Esophagus squamous epithelium (tissue), 5 donors: ENCODE results near the gene ARAP1. TPM values are rescaled to one million over a fixed set of nuclear protein-coding genes. Genes with fewer than 3 reads are reported as not detected.

Source experiments
- DNase-seq: peaks from one replicate; lab custom pipeline; 2025; lab: John Stamatoyannopoulos, UW
- H3K27ac ChIP-seq, 4 donors: fragments of 200-600 bp; sonication (generic); one replicate each; pipeline ENCODE4 v1.5.1; 2016 to 2019; ENCODE audit warnings: mild to moderate bottlenecking in 1 of 4
- H3K27me3 ChIP-seq, 4 donors: fragments of 200-600 bp; sonication (generic); 1 replicate in 3 of 4; 2 replicates in 1 of 4; pipeline versions ENCODE4 v1.5.1 to v1.6.0; 2017 to 2021; ENCODE audit warnings: antibody characterized with exemption in 1 of 4
- H3K36me3 ChIP-seq, 3 donors: fragments of 200-600 bp; sonication (generic); one replicate each; pipeline ENCODE4 v1.5.1; 2016 to 2019
- H3K4me1 ChIP-seq, 3 donors: fragments of 200-600 bp; sonication (generic); one replicate each; pipeline ENCODE4 v1.5.1; 2017 to 2019
- H3K4me3 ChIP-seq, 4 donors: fragments of 200-600 bp; sonication (generic); 1 replicate in 3 of 4; 2 replicates in 1 of 4; pipeline ENCODE4 v1.5.1; 2016 to 2019; ENCODE audit warnings: mild to moderate bottlenecking in 2 of 4, moderate library complexity in 1 of 4
- H3K9me3 ChIP-seq, 3 donors: fragments of 200-600 bp; sonication (generic); one replicate each; pipeline ENCODE4 v1.5.1; 2016 to 2019
- POLR2A ChIP-seq, 4 donors: fragments of 450-650 bp; IDR thresholded peaks; one replicate each; pipeline ENCODE4 v1.6.1; 2017; ENCODE audit warnings: antibody characterized with exemption in 4 of 4, mild to moderate bottlenecking in 4 of 4, moderate library complexity in 3 of 4
- WGBS, 2 donors: methylation state at CpG; one replicate each; pipeline ENCODE4 v1.1.5; 2018; 5-methylcytosine and 5-hydroxymethylcytosine counted together
- intact Hi-C: fragments of 100-400 bp; cut with DNase I; formaldehyde crosslinking; loops from one replicate; pipeline ENCODE4 v1.15.0; 2022
- total RNA-seq, 4 donors: library from RNA; depleted of rRNA; stranded (reverse); fragments of >200 nt; gene quantifications; one replicate each; pipeline ENCODE4 v1.1.0, GENCODE V29; 2016
- TF ChIP-seq, protein P1 (sequence below), 6 experiments: fragments of 450-650 bp in 4 of 6; fragments of 200-600 bp in 2 of 6; sonication (generic) in 2 of 6; IDR thresholded peaks; one replicate each; pipeline ENCODE4 v1.5.1; 2016 to 2019; ENCODE audit warnings: antibody characterized with exemption in 6 of 6, mild to moderate bottlenecking in 4 of 6, moderate library complexity in 4 of 6
- donor health status: DM: yes; HTN: yes; CAD: no.

The ARAP1 gene
- total RNA-seq, 4 donors from 2014 or later: 37.8 to 114 (median 70.6) TPM

DNA sequence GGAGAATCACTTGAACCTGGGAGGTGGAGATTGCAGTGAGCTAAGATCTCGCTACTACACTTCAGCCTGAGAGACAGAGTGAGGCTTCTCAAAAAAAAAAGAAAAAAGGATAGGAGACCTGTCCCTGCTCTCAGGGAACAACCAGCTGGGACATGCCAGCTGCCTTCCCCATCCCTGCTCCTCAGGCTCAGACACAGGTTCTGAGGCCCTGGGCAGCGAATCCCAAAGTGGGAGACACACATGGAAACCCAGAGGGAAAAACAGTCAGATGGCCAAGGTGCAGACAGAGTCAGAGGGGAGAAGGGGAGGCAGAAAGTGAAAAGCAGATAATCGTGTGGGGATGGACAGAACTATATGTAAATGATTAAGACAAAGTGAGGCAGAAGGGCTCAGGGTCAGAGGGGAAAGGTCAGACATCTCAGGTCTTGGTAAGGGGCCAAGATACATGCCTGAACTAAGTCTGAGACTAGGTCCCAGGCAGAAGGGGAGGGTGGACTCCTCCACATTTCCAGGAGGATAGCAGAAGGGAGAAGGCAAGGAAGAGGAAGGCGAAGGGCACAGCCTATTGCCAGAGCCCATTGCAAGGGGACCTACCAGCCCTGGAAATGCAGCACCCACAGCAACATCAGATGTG lies 27.4 kb upstream of the ARAP1 start:
- Histone ChIP-seq H3K9me3 (no peaks in the 10 kb centered on the region), H3K4me3 (peak overlapping the region in 2 of 4 donors; percentile 86 to 88), H3K27ac (no peak overlapping the region), H3K27me3 (no peaks in the 10 kb centered on the region), H3K36me3 (peaks cover 0 to 13% (median 0%) of the 10 kb centered on the region in 3 donors), H3K4me1 (peaks cover 26 to 73% (median 38%) of the 10 kb centered on the region in 3 donors)
- DNase-seq: no peak
- TF ChIP-seq, protein P1, sequence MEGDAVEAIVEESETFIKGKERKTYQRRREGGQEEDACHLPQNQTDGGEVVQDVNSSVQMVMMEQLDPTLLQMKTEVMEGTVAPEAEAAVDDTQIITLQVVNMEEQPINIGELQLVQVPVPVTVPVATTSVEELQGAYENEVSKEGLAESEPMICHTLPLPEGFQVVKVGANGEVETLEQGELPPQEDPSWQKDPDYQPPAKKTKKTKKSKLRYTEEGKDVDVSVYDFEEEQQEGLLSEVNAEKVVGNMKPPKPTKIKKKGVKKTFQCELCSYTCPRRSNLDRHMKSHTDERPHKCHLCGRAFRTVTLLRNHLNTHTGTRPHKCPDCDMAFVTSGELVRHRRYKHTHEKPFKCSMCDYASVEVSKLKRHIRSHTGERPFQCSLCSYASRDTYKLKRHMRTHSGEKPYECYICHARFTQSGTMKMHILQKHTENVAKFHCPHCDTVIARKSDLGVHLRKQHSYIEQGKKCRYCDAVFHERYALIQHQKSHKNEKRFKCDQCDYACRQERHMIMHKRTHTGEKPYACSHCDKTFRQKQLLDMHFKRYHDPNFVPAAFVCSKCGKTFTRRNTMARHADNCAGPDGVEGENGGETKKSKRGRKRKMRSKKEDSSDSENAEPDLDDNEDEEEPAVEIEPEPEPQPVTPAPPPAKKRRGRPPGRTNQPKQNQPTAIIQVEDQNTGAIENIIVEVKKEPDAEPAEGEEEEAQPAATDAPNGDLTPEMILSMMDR (IDR thresholded peaks at IDR 0.05): no peak
- TF ChIP-seq POLR2A (IDR thresholded peaks at IDR 0.05): no peak
- intact Hi-C loops: no loop called here
- 71 to 80% methylated on average over 4 of the region's 4 CpGs for WGBS, 2 donors

DNA sequence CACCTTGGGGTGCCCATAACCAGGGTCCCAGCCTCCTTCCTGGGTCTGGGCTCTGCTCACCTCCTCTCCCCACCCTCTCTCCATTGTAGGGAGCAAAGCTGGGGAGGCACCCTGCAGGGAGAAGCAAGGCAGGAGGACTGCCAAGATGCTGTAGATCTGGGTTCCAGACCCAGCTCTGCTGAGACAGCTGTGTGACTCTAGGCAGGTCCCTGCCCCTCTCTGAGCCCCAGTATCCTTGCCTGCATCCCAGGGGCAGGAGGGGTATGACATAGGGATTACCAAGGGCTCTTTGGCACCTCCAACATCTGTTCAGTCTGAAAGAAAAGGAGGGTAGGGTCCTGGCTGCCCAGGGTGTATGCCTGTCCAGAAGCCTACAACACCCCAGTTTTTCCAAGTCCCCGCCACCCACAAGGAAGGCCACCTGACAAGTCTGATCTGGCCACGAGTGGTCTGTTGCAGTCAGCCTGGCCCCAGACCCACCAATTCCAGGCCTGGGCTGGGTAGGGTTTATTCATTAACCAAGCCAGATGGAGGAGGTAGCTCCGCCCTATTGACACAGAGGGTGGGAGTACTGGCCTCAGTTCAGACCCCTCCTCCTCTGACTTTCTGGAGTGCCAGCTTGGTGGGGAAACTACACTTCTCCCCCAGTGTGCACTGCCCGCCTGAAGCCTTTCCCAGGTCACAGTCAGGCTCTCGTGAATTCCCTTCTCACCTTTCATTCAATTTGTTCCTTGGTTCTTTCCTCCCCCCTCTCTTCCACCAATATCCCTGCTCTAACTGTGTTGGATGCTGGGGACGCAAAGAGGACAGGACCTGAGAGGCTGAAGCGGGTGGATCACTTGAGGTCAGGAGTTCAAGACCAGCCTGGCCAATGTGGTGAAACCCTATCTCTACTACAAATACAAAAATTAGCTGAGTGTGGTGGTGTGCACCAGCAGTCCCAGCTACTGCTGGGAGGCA lies 26.6 kb upstream of the ARAP1 start:
- H3K27me3 ChIP-seq: no peaks in the 10 kb centered on the region
- DNase-seq: no peak
- H3K9me3 ChIP-seq: no peaks in the 10 kb centered on the region
- intact Hi-C loops: no loop called here
- H3K36me3 ChIP-seq: peaks cover 0 to 13% (median 0%) of the 10 kb centered on the region in 3 donors
- no peak overlapping the region for H3K27ac ChIP-seq
- 95 to 98% methylated on average over 3 to 7 of the region's 7 CpGs for WGBS, 2 donors
- peaks cover 26 to 81% (median 39%) of the 10 kb centered on the region in 3 donors for H3K4me1 ChIP-seq
- TF ChIP-seq, protein P1 (IDR thresholded peaks at IDR 0.05): no peak
- TF ChIP-seq POLR2A (IDR thresholded peaks at IDR 0.05): no peak
- no peak overlapping the region for H3K4me3 ChIP-seq

DNA sequence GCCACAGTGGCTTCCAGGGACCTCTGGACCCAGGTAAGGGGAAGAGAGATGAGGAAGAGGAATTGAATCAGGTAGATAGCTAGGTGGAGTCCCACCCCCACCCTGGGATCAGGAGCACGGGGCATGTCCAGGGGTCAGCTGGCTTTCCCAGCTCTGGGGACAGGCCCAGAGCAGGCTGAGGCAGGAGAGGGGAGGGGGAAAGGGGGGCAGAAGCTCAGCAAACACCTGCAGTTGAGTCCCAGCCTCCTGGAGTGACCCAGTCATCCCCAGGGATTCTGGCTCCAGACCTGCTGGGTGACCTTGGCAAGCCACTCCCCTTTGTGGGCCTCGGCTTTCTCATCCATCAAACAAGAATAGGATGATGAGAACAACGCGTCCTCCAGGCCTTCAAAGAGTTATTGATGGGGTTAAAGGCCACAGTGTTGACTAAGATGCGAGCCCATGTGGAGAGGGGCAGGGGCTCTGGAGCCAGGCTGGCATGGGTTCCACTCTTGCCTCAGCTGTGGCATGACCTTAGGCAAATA lies 25.6 kb upstream of the ARAP1 start:
- H3K9me3 ChIP-seq: no peaks in the 10 kb centered on the region
- DNase-seq: no peak
- peaks cover 35 to 90% (median 43%) of the 10 kb centered on the region in 3 donors for H3K4me1 ChIP-seq
- 69 to 88% methylated on average over 4 to 5 of the region's 5 CpGs for WGBS, 2 donors
- H3K27me3 ChIP-seq: no peaks in the 10 kb centered on the region
- no peak for TF ChIP-seq POLR2A (IDR thresholded peaks at IDR 0.05)
- intact Hi-C loops: no loop called here
- H3K36me3 ChIP-seq: peaks cover 0 to 13% (median 0%) of the 10 kb centered on the region in 3 donors
- H3K27ac ChIP-seq: no peak overlapping the region
- H3K4me3 ChIP-seq: no peak overlapping the region

DNA sequence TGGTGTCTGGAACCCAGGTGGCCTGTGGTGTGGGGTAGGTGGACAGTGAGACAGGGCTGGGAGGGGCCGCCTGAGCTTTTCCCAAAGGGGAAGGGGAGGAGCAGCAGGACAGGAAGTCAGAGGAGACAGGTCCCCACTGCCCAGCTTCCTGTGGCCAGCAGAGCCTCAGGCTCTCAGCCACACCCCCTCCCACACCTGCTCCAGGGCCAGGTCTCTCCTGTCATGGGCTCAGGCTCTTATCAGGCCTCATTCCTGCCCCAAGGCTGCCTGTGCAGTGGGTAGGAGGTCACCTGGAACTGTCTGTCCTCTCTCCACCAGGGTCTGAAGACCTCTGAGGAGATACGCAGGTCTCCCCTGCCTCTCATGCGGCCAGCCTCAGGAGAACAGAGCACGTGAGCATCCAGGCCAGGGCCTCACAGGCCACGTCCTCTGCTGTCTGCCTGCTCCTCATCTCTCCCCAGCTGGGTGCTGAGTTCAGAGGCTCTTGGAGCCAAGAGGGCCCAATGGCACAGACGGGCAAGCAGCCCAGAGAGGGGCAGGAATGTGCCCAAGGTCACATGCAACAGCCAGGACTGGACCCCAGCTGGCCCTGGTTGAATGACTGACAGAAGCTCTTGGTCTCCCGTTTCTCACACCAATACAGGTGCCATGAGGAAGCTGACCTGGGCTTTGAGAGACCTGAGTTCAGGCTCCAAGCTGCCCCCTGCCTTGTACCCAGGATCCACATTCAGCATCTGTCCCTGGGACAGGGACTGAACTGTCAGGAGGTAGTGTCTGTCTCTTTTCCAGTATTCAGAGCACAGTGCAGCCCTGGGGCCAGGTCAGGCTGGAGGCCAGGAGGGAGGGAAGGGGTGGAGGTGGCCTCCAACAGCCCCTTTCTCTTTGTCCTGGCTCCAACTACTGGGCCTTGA lies 24.9 kb upstream of the ARAP1 start:
- H3K27ac ChIP-seq: no peak overlapping the region
- DNase-seq: no peak
- H3K36me3 ChIP-seq: peaks cover 0 to 18% (median 0%) of the 10 kb centered on the region in 3 donors
- peaks cover 32 to 85% (median 39%) of the 10 kb centered on the region in 3 donors for H3K4me1 ChIP-seq
- TF ChIP-seq, protein P1 (IDR thresholded peaks at IDR 0.05): no peak
- TF ChIP-seq POLR2A (IDR thresholded peaks at IDR 0.05): no peak
- no peaks in the 10 kb centered on the region for H3K27me3 ChIP-seq
- WGBS, 2 donors: 87 to 100% methylated on average over 1 to 4 of the region's 7 CpGs
- H3K9me3 ChIP-seq: no peaks in the 10 kb centered on the region
- H3K4me3 ChIP-seq: no peak overlapping the region
- intact Hi-C loops: no loop called here
